NT2/D1 (cell line): ENCODE measurements around the gene SPATA19.

Experiments
- SUZ12 ChIP-seq: IDR thresholded peaks from 2 replicates; pipeline ENCODE4 v1.6.1; 2011; ENCODE audit not compliant: insufficient read length, insufficient read depth; ENCODE audit errors: extremely low read depth
- YY1 ChIP-seq: IDR thresholded peaks from 2 replicates; pipeline ENCODE4 v1.6.1; 2011; ENCODE audit not compliant: insufficient read length, insufficient read depth
- ZNF274 ChIP-seq: IDR thresholded peaks from 2 replicates; pipeline ENCODE4 v1.6.1; 2011; ENCODE audit warnings: mild to moderate bottlenecking, low read depth, low read length

DNA sequence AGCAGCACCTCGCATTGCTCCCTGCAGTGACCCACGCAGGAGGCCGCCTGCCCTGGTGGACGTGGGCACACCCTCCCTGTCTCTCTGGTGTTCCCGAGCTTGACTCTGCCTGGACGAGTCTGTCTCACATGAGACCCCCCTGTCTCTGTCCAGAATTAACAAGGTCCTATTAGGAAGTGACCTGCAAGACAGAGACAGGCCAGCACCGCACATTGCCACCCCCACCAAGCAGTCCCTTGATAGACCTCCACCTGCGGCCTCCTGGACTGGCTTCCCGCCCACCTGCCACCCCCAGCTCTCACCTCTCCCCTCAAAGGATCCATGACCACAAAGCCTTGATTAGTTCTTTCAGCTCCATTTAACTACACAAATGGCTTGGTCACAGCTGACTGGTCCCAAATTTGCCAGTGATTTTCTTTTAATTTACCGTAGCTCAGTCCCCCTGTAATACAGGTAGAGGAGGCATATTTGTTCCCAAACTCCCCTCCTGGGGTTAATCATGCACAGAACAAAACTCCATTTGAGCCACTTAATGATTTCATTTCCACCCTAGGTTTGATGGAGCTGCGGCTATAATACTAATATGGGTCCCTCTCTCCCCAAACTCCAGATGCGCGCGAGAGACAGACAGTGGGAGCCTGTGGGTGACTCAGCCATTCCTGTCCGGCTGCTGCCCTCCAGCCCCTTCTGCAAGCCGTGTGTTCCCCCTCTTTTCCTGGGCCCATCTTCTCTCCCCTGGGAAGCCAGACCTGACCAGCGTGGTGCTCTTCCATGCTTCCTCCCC lies 11.2 kb downstream of the SPATA19 start:
- no peak for TF ChIP-seq YY1
- TF ChIP-seq SUZ12, result no peak
- no peak for TF ChIP-seq ZNF274
